Measurements from ENCODE around the gene XYLT1.

The XYLT1 gene

DNA sequence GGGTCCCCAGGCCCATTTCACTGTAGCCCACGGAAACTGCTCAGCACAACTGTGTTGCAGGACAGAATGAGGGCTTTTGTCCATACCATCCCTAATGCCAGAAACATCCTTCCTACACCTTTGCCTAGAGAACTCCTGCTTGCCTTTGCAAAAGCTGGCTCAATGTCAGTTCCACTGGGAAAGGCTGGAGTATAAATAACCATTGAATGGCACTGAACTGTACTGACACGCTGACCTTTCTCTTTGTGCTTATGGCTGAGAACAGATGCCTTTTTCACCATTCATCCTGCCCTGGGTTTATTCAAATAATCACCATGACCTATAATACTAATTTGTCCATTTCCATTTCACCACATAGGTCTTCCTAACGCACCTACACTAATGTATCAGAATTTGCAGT lies 300.3 kb downstream of the XYLT1 start:
- no peak for DNase-seq

DNA sequence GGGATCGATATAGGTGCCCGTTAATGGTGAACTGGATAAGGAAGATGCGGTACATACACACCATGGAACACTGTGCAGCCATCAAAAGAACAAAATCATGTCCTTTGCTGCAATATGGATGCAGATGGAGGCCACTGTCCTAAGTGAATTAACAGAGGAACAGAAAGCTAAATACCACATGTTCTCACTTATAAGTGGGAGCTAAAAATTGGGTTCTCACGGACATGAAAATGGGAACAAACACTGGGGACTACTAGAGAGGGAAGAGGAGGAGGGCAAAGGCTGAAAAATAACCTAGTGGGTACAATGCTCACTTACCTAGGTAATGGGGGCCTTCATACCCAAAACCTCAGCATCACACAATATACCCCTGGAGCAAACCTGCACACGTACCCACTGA lies 302.6 kb downstream of the XYLT1 start:
- DNase-seq, result no peak

DNA sequence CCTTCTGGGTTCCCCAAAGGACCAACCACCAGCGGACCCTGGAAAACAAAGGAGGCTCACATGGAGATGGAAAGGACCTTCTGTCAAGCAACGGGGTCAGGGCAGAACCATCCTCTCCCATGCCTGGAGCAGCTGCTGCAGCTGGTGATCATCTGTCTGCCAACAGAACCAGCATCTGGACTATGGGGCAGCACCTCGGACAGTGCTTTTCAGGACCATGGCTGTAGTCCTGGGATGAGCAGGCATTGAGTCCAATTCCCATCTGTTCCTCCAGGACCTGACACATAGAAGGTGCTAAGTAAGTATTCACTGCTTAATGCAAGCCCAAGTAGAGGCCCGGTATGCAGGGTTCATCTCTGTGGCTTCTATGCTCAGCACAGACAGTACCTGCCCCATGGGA lies 304.7 kb downstream of the XYLT1 start:
- no peak for DNase-seq

DNA sequence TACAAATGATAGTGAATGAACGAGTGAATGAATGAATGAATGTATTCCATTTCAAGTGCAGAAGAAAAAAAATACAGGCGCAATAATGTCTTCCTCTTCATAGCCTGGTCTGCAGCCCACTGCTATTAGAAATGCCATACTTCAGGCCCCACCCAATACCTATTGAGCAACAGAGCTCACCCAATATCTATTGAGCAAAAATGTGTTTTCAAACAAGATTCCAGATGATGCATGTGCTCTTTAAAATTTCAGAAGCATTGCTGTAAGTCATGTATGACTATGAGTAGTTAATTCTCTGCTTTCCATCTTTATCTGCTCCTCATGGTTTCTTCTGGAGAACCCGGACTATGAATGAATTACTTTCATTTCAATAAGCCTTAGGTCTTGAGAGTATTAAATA lies 308.2 kb downstream of the XYLT1 start:
- DNase-seq, result no peak

DNA sequence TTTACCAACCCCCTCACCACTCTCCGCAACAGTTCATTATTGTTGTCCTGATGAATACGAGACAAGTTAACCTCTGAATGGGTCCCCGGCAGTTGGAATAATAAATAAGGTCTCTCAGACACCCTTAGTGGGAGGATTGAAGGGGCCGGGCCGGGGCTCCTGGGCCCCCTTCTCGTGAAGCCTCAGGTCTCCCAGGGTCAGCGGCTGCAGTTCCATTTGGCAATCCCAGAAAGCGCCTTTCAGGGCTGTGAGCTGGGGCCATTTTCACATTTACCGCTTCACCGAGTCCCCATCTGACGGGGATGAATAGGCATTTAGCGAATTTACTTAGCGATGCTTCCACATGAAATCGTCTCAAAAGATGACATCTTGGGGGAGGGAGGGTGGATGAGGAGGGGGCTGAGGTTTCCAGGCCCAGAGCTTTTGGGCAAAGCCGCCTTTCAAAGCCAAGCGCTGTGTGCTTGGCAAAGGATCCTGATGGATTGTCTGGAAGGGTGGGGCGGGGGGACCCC lies 309.8 kb downstream of the XYLT1 start:
- DNase-seq, result peak in 1 of 2 experiments; percentile 40

DNA sequence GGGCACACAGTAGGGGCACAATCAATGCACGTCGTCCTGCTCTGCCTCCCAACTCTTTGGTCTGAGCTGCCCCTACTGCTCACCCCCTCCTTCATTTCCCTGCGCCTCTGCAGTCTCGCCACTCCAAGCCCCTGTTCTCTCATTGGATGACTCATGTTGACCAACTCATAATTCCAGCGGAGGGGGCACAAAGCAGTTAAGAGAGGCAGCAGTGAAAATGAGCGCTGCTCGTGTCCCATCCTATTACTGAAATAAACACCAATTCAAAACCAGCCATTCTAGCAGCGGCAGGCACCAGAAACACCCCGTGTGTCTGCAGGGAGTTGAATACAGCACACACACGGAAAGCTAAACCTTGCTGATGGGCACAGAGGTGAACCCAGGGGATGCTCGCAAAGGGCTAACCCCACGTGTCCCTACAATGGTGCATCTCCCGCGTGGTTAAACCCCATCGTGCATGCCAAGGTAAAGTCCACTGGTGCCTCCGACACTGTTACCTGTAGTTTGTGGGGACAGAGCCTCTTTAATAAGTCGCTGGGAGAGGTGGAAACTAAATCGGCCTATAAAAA lies 310.4 kb downstream of the XYLT1 start:
- DNase-seq, result peak; percentile 29 to 48

DNA sequence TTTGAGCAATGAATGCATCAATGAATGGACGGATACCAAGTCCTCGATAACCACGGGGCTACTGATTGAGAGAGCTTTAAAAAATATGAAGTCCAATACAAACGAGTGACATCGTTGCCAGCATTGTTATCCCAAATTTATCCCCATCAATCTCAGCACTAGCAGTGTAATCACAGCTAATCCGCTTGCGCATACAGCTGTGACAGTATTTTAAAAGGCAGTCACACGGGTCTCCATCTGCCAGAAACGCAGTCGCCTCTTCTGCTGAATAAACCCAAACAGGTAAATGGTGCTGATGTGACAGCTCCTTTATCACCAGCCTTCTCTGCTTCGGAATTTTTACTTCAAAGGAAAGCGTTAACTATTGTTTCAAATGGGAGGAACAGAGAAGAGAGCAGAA lies 311.1 kb downstream of the XYLT1 start:
- DNase-seq, result peak; percentile 78 to 90

DNA sequence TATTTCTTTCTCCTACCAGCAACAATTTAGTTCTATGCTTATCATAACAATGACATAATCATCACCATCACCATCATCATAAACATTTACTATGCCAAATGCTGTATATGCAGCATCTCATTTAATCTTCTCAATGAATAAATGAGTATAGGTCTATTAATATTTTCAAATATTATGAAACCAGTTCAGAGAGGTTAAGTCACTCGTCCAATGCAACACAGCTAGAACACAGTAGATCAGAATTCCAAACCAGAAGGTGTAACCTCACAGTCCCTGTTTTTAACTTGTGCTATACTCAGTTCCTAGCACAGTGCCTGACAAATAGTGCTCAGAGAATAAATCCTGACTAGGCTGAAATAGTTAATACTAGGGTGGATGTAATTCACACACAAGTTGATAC lies 314.8 kb downstream of the XYLT1 start:
- DNase-seq, result no peak

DNA sequence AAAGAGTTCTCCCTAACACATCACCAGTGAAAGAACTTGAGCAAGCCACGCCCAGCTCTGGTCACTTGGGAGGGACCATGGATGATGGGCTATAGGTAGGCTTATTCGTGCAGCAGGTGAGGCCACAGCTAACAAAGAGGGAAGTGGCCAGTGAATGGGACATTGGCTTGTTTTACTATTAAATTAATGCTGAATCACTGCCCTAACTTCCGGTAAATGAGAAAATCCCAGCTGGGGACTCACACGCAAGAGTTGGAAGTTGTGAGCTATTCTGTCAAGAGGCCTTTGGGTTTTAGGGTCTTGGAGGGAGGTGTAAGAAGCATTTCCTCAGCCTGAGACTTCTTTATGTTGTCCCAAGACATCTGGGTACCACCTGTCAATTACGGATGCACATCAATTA lies 315.3 kb downstream of the XYLT1 start:
- no peak for DNase-seq

DNA sequence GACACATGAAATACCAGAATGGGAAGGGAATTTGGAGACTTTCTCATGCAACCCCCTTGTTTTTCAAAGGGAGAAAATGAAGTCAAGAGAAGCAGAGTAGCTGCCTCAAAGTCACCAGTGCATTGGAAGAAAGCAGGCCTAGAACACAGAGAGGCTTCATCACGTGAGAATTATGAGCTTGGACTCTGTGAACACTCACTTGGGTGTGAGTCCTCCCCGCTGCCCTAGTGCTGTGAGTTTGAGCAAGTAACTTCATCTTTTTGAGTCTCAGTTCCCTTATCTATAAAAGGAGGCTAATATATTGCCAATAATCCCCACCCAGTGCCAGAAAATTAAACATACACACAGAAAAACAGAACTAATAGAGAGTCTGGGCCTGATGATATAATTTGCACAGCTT lies 315.8 kb downstream of the XYLT1 start:
- no peak for DNase-seq

DNA sequence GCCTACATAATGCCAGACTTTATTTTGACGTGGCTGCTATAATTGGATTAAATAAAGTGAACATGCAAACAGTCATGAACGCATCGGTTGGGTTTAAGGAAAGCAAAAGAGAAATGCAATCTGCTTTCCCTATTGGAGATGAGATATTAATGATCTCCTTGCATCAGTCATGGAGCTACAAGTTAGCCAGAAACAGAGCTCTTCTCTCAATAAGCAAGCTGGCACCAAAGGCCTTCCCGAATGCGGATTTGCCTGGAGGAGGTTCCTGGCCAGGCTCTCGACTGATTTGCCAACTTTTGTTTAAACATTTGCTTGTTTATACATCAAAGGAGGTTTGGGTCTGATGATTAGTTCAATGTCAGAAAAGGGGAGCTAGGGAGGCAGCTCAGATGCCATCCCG lies 318.4 kb downstream of the XYLT1 start:
- no peak for DNase-seq

DNA sequence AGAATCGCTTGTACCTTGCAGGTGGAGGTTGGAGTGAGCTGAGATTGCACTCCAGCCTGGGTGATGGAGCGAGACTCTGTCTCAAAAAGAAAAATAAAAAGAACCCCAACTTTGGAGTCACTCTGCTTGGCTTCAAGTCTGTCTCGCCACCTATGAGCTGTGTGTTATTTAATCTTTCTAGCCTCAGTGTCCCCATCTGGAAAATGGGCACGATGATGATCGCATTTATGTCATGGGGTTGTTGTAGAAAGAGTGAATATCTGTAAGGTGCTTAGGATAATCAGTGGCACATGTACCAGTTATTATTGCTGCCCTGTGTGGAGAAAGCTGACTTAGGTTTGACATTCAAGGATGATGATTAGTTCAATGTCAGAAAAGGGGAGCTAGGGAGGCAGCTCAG lies 319.4 kb downstream of the XYLT1 start:
- no peak for DNase-seq

DNA sequence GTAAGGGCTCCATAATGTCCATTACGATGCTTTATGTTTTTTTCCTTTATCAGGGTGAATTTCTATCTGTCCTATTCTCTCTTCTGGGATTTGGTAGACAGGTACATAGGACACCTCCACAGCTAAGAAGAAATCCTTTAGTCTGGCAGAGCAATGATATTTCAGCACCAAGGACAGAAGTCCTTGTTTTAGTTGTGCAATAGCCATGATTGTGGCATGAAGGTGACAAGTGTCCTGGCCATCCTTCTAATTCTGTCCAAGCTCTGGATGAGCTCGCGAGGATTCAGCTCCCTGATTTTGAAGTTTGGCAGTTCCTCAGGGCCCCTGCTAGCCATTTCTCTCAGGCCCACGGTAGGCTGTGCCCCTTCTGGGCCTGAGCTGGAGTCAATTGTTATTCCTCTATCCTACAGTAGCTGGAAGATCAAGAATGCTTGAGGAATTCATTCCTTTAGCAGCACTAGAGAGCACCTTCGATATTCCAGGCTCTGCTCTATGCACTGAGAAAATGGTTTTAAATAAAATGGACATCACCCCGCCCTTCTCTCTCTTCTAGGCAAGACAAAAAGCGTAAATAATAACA lies 320.8 kb downstream of the XYLT1 start:
- DNase-seq, result no peak

DNA sequence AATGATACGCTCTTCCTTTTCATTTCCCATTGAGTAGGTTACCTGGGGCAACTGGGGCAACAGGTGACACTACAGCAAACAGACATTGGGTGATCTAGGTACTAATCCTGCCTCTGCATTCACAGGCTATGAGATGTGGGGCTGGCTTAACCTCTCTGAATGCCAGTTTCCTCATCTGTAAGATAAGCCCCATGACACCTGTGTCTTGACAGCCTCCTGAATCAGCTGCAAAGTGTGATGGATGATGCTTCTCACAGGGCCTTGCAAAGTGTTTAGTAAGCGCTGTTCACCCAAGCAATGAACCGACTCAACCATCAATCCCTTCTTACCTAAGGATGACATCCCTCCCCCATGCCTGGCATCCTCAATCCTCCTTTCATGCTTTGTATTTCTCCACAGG lies 322.8 kb downstream of the XYLT1 start:
- DNase-seq, result no peak

DNA sequence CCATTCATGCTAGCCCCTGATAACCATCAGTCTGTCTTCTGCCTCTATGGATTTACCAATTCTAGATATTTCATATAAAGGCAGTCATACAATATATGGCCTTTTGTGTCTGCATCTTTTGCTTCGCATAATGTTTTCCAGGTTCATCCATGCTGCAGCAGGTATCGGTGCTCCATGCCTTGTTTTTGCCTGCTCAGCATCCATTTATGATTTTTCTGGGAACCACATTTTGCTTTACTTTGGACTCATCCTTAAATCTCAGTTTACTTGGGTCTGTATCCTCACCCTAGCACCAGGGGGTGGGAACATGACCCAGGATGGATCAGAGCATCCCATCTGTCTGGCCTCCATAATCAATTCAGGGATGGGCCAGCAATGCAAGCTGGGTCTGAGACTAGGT lies 325.7 kb downstream of the XYLT1 start:
- no peak for DNase-seq

DNA sequence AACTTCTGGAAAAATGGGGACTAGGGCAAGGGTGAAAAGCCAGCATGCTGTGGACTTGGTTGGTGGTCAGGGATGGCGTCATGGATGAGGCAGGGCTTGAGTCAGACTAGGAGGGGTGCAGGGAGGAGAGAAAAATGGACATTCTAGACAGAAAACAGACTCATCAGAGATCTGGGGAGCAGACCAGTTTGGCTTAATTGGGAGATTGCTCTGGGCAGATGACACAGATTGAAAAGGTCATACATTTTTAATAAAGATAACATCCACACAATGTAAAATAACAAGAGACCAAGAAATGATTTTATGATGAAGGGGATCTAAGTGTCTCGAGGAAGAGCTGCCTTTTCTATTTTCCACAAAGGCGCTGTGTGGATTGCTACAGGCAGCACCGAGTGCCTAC lies 326.3 kb downstream of the XYLT1 start:
- DNase-seq, result no peak

DNA sequence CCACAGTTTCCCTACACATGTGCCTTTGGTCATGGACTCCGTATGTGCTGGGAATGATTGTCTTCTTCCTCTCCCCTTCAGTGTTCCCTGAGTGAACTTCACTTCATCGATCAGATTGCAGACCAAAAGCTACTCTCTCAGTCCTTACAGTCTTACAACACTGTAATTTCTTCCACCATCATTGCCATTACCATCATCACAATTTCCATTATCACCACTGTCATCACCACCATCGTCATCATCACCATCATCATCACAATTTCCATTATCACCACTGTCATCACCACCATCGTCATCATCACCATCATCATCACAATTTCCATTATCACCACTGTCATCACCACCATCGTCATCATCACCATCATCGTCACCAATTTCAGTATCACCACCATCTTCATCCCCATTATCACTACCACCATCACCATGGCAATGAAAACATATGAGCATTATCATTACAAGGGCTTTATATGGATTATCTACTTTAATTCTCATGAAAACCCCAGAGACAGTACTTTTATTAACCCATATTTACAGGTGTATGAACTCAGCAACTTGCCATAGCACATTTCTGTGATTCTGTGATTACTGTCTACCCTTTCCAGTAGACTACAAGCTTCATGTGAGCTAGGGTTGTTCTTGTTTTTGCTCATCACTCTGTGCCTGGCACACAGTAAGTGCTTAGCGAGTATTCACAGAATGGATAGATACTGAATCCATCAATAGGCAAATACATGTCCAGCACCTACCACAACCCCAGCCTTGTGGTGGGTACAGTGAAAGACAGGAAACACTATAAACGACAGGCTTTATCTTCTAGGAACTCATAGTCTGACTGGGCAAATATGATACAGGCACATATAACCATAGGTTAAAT lies 327.0 kb downstream of the XYLT1 start:
- no peak for DNase-seq

DNA sequence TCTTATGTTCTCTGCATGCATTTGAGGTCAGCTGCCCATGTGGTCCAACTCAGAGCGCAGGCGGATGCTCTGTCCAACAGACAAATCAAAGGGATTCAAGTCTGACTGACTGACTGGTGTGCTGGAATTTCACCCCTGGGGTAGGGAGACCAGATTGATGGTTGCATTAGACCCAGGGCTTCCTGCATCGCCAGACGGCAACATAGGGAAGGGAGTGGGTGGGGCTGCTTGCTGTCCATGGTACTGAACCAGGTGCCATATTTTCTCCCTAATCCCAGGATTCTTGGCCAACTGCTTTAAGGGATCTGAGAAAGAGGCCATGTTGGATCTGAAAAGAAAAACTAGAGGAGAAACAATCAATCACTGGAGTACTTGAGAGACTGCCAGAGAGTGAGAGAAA lies 332.0 kb downstream of the XYLT1 start:
- DNase-seq, result no peak

DNA sequence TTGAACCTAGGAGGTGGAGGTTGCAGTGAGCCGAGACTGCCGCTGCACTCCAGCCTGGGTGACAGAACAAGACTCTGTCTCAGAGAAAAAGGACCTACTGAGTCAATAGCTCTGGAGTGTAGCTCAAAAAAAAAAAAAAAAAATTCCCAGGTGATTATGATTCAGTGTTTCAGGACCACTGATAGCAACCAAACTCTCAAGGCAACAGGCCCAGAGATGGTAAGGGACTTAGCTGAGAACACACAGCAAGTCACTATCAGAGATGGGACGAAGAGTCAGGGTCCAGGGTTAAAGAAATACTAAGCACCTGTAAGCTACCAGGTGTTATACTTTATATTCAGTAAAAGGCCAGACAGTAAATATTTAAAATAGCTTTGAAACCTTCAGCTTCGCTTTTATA lies 335.3 kb downstream of the XYLT1 start:
- no peak for DNase-seq

DNA sequence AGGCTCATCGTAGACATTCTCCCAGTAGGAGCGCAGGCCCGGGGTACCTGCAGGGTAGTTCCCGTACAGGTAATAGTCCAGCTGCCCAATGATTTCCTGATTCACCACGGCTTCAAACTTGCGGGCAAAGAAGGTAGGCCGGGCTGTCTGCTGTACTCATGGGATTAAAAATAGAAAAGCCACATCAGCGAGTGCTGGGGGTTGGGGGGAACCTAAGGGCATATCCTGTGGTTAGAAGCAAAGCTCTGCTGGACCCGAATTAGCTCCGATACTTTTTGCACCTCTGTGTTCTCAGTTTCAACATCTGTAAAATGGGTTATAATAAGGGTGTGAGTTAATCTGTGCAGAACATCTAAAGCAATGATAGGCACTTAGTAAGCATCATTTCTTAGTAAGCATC lies 336.2 kb downstream of the XYLT1 start:
- no peak for DNase-seq

DNA sequence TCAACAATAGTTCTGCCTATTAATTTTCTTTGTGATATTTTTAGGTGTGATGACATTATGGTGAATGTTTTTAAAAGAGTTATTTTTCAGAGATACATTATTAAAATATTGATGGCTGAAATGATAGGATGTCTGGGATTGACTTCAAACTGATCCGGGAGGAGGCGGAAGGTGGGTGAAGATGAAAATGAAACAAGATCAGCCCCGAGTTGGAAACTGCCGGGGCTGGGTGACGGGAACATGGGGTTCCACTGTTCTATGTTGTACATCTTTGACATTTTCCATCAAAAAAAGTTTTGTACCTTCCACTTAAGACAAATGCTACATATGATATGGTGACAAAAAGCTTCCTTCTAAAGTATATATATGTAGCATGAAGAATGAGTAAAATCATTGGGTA lies 336.9 kb downstream of the XYLT1 start:
- no peak for DNase-seq

DNA sequence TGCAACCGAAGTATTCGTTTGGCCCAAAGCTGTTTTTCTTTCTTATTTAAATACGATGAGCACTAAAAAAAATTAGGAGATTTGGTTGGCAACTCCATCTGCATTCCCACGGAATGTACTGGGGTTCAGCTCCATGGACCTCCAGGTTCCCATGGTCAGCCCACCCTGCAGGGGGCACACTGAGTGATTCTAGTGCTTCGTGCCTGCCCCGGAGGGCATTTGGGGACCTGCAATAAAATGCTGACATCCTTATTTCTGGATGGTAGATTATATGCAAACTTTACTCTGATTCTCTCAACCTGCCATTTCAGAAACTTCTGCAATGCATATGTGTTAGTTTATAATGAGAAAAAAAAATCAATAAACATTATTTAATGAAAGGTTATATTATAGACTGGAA lies 339.4 kb downstream of the XYLT1 start:
- DNase-seq, result no peak

DNA sequence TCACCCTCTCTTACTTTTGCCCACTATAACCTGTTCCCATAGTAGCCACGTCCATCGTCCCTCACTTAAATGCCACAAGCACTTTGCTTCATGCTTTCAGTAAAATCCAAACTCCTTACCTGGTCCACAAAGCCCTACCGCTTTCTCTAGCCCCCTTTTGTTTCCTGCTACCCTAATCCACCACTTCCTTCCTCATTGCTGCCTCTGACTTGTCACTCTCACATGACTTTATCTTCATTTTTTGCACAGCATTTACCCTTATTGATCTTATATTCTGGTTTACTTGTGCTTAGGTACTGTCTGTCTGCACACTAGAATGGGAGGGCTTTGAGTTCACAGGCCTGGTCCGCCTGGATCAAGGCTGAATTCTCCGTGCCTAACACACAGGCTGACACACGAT lies 340.0 kb downstream of the XYLT1 start:
- DNase-seq, result no peak

DNA sequence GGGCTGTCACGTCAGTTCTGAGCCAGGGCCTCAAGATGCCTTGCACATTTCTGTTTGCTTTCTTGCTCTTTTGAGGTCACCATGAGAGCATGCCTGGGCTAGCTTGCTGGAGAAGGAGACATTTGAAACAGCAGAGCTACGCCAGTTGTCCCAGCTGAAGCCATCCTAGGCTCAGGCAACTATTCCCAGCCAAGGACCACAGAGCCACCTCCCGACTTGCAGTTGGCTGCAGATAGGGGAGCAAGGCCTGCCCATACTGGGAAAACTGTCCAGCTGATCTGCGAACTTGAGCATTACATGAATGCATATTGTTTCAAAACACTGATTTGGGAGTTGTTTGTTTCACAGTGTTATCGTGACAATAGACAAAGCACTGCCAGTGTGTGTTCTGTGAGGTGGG lies 340.8 kb downstream of the XYLT1 start:
- DNase-seq, result no peak
